IPS-18a (cell line): Measurements from ENCODE around the gene HACD4.
"Not testable (repeated sequence)": the region's sequence is repeated elsewhere in the genome, so short reads cannot be mapped to it uniquely, and the experiment has no call there.

Experiments
- H3K27ac ChIP-seq: one replicate; pipeline ENCODE4 v1.5.1; 2013; ENCODE audit warnings: low read length
- H3K27me3 ChIP-seq: one replicate; pipeline ENCODE4 v1.6.1; 2013; ENCODE audit warnings: mild to moderate bottlenecking, low read length; ENCODE audit not compliant: control insufficient read depth, insufficient read depth
- H3K36me3 ChIP-seq: one replicate; pipeline ENCODE4 v1.6.1; 2013; ENCODE audit warnings: low read depth, low read length; ENCODE audit not compliant: control insufficient read depth
- H3K4me1 ChIP-seq: one replicate; pipeline ENCODE4 v1.6.1; 2013; ENCODE audit warnings: low read depth, low read length; ENCODE audit not compliant: control insufficient read depth
- H3K4me3 ChIP-seq: one replicate; pipeline ENCODE4 v1.5.1; 2013; ENCODE audit warnings: low read length
- H3K9ac ChIP-seq: one replicate; pipeline ENCODE4 v1.6.1; 2013; ENCODE audit warnings: mild to moderate bottlenecking, low read length, moderate library complexity
- H3K9me3 ChIP-seq: one replicate; pipeline ENCODE4 v1.6.1; 2013; ENCODE audit warnings: low read depth, low read length; ENCODE audit not compliant: control insufficient read depth

HACD4 gene

DNA sequence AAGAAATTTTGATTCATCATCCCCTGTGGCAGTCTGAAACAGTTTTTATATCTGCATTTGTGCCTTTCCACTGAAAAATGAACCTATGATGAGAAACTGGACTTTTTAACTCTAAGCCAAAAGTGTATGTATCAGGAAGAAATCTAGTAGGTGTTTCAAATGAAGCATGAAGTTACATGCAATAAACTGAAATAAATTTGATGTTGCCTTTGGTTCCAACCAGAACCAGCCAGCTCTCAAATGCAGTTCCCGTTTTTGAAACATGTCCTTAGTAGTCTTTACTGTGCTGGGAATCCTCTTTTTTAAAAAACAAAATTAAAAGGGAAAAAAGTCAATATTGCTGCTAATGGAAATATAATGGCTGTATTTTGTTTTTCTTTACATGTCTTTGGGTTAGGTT lies 43.9 kb downstream of the HACD4 start:
- Histone ChIP-seq H3K9ac (no peak overlapping the region), H3K4me3 (no peak overlapping the region), H3K36me3 (peaks cover 19% of the 10 kb centered on the region), H3K27ac (no peak overlapping the region), H3K27me3 (no peaks in the 10 kb centered on the region), H3K9me3 (no peaks in the 10 kb centered on the region), H3K4me1 (peaks cover 9% of the 10 kb centered on the region)

DNA sequence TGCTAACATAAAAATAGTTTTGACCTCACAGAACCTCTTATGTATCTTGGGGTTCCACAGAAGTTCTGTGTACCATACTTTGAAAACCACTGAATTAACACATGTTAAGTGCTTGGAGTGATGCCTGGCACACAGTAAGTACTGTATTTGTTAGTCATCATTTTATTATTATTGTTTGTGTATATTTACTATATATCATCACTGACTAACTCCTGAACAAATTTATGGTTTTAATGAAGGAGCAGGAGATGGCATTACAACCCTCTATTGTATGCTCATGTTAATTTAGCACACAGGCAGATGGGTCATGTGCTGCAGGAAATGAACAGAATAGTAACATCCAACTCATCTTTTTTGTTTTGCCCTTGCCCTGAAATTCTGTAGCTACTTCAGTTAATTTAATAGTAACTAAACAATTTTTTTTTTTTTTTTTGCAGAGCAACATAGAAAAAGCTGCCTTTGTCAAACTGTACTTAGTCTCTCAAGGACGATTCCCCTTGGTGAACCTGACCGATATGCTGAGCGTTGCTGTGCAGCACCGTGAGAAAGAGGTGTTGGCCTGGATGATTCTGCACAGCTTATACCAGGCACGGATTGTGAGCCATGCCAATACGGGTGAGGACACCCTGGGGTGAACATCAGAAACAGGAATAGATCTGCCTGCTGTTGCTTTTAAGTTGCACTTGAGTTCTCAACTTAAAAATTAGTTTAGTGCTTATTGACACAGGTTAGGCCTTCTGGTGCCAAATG lies 45.4 kb downstream of the HACD4 start:
- Histone ChIP-seq H3K36me3 (peaks cover 23% of the 10 kb centered on the region), H3K27ac (no peak overlapping the region), H3K4me3 (no peak overlapping the region), H3K9ac (no peak overlapping the region), H3K27me3 (no peaks in the 10 kb centered on the region), H3K4me1 (peaks cover 9% of the 10 kb centered on the region), H3K9me3 (no peaks in the 10 kb centered on the region)

DNA sequence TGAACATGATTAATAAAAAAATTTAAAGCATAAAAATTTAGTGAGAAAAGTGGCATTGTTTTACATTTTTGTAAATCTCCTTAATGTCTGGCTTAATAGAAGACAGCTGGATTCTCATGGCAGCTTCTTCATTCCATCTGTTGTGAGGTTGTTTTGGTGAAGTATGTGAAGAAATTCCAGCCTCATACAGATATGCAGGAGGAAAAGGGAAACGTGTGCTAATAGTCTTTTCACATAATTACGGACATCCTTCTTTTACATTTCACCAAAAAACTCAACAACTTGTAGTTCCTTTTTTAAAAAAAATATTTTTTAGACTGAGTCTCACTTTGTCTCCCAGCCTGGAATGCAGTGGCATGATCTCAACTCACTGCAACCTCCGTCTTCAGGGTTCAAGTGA lies 46.9 kb downstream of the HACD4 start:
- no peak overlapping the region for H3K4me3 ChIP-seq
- peaks cover 13% of the 10 kb centered on the region for H3K36me3 ChIP-seq
- no peaks in the 10 kb centered on the region for H3K27me3 ChIP-seq
- no peak overlapping the region for H3K27ac ChIP-seq
- no peak overlapping the region for H3K9ac ChIP-seq
- peaks cover 9% of the 10 kb centered on the region for H3K4me1 ChIP-seq
- H3K9me3 ChIP-seq = no peaks in the 10 kb centered on the region

DNA sequence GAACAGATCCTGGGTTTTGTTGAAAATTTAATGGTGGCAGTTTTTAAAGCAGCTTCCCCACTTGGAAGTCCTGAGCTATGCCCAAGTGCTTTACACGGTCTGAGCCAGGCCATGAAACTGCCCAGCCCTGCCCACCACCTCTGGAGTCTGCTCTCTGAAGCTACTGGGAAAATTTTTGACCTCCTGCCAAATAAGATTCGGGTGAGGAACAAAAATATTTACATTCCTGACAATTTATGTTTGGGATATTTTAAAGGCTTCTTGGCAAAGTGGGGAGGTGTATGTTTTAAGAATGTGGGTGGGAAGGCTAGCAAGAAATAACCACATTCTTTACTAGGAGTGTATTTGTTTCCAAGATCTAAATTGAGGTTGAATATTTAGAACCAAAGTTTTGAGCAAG lies 50.0 kb downstream of the HACD4 start:
- H3K36me3 ChIP-seq = peaks cover 23% of the 10 kb centered on the region
- H3K4me1 ChIP-seq = no peaks in the 10 kb centered on the region
- no peak overlapping the region for H3K4me3 ChIP-seq
- no peaks in the 10 kb centered on the region for H3K9me3 ChIP-seq
- H3K27me3 ChIP-seq = no peaks in the 10 kb centered on the region
- H3K9ac ChIP-seq = no peak overlapping the region
- H3K27ac ChIP-seq = no peak overlapping the region

DNA sequence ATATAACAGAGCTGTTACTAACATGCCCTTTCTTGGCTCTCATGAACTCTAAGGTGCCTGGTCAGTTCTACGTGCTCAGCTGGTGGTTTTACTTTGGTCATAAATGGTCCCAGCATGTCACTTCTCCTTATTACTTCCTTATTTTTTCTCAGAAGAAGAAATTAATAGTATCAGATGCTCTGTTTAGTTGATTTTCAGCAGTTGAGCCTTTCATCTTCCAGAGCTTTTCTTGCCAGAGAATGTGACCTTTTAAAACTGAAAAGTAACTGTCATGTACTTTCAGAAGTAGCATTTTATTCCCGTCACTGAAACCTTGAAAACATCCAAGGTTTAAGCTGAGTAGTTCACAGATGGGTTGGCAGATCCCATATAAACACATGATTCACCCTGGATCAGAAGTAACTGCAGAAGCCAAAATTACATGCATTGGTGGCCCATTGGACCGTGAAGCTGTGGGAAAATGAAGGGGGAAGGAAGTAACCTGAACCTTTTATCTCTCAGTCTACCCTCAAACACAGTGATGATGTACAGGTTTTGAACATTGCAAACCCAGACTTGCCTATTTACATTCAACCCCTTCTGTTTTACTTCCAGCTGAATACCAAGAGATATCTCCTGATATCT lies 50.5 kb downstream of the HACD4 start:
- Histone ChIP-seq H3K36me3 (peaks cover 21% of the 10 kb centered on the region), H3K9me3 (no peaks in the 10 kb centered on the region), H3K4me3 (no peak overlapping the region), H3K27me3 (no peaks in the 10 kb centered on the region), H3K27ac (no peak overlapping the region), H3K4me1 (no peaks in the 10 kb centered on the region), H3K9ac (no peak overlapping the region)

DNA sequence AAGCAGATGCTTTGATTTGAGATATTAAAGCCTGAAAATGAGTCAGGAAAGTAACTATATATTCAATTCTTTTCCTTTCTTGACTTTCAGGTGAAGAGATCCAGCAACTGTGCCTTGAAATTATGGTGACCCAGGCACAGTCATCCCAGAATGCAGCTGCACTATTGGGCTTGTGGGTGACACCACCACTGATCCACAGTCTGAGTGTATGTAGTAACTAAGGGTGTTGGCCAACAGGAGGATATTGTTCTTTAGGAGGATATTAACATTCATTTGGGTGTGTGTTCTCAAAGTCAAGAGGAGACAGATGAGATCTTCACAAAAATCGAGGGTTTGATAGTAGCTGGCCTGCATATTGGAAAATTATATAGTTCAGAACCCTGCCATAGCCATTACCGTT lies 53.2 kb downstream of the HACD4 start:
- no peaks in the 10 kb centered on the region for H3K9me3 ChIP-seq
- H3K4me3 ChIP-seq = no peak overlapping the region
- no peak overlapping the region for H3K27ac ChIP-seq
- H3K36me3 ChIP-seq = peaks cover 21% of the 10 kb centered on the region
- H3K4me1 ChIP-seq = no peaks in the 10 kb centered on the region
- H3K27me3 ChIP-seq = no peaks in the 10 kb centered on the region
- H3K9ac ChIP-seq = no peak overlapping the region

DNA sequence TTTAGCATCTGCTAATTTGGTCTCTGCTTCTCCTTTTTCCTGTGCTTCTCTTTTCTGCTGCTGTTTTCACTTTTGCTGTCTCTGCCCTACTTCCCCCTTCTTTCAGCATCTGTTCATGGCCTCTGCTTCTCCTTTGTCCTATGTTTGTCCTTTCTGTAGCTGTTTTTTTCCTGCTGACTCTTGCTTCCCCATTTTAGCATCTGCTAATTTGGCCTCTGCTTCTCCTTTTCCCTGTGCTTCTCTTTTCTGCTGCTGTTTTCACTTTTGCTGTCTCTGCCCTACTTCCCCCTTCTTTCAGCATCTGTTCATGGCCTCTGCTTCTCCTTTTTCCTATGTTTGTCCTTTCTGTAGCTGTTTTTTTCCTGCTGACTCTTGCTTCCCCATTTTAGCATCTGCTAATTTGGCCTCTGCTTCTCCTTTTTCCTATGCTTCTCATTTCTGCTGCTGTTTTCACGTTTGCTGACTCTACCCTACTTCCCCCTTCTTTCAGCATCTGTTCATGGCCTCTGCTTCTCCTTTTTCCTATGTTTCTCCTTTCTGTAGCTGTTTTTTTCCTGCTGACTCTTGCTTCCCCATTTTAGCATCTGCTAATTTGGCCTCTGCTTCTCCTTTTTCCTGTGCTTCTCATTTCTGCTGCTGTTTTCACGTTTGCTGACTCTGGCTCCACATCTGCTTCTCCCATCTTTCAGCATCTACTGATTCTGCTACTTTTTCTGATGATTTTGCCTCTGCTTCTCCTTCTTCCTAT lies 57.1 kb downstream of the HACD4 start:
- H3K27ac ChIP-seq, H3K4me3 ChIP-seq, H3K9me3 ChIP-seq, H3K27me3 ChIP-seq, H3K4me1 ChIP-seq, H3K9ac ChIP-seq: not testable (repeated sequence)
- peaks cover 14% of the 10 kb centered on the region for H3K36me3 ChIP-seq

DNA sequence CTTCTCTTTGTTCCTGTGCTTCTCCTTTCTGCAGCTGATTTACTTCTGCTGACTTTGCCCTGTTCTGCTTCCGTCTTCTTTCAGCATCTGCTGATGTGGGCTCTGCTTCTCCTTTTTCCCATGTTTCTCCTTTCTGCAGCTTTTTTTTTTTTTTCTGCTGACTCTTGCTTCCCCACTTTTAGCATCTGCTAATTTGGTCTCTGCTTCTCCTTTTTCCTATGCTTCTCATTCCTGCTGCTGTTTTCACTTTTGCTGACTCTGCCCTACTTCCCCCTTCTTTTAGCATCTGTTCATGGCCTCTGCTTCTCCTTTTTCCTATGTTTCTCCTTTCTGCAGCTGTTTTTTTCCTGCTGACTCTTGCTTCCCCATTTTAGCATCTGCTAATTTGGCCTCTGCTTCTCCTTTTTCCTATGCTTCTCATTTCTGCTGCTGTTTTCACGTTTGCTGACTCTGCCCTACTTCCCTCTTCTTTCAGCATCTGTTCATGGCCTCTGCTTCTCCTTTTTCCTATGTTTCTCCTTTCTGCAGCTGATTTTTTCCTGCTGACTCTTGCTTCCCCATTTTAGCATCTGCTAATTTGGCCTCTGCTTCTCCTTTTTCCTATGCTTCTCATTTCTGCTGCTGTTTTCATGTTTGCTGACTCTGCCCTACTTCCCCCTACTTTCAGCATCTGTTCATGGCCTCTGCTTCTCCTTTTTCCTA lies 58.0 kb downstream of the HACD4 start:
- not testable (repeated sequence) for H3K27ac ChIP-seq, H3K9ac ChIP-seq, H3K4me1 ChIP-seq, H3K9me3 ChIP-seq, H3K4me3 ChIP-seq, H3K27me3 ChIP-seq
- H3K36me3 ChIP-seq = peaks cover 14% of the 10 kb centered on the region

DNA sequence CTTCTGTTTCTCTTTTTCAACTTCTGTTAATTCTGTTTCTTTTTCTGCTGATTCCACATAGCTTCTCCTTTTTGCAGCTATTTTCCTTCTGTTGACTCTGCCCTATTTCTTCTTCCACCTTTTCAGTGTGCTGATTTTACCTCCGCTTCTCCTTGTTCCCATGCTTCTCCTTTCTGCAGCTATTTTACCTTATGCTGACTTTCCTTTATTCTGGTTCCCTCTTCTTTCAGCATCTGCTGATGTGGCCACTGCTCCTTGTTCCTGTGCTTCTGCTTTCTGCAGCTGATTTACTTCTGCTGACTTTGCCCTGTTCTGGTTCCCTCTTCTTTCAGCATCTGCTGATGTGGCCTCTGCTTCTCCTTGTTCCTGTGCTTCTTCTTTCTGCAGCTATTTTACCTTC lies 58.8 kb downstream of the HACD4 start:
- H3K4me1 ChIP-seq = no peaks in the 10 kb centered on the region
- peaks cover 14% of the 10 kb centered on the region for H3K36me3 ChIP-seq
- no peaks in the 10 kb centered on the region for H3K9me3 ChIP-seq
- no peak overlapping the region for H3K9ac ChIP-seq
- H3K27ac ChIP-seq = no peak overlapping the region
- H3K27me3 ChIP-seq = no peaks in the 10 kb centered on the region
- H3K4me3 ChIP-seq = no peak overlapping the region

DNA sequence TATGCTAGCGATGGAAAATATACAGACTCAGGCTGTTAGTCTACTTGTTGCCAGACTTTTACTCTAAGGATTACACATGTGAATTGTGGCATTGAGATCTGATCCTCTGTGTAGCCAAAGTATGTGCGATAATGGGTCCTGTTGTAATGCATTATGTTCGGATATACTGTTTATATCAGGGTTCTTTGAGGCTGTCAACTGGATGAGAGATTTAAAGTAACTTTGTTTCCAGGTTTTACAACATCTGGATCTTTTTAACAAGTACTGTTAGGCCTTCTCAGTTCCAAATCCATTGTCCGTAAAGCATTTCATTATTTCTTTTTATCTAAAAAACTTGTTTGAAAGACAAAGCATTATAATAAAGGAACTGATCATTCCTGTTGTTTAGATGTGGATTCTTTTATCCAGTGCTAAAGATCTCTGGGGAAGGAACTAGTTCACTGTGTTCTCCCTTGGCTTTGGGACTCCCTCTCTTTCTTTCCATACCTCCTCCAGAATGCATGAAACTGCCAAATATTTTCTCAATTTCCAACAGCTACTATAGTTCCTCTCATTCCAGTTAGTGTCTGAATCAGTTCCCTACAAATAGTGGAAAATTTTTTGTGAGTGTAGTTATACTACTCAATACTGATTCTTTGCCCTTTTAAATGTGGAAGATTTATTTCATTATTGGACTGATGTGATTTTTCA lies 68.8 kb downstream of the HACD4 start:
- H3K27me3 ChIP-seq = no peaks in the 10 kb centered on the region
- no peak overlapping the region for H3K27ac ChIP-seq
- no peaks in the 10 kb centered on the region for H3K4me1 ChIP-seq
- H3K36me3 ChIP-seq = no peaks in the 10 kb centered on the region
- H3K4me3 ChIP-seq = no peak overlapping the region
- H3K9me3 ChIP-seq = no peaks in the 10 kb centered on the region
- no peak overlapping the region for H3K9ac ChIP-seq

DNA sequence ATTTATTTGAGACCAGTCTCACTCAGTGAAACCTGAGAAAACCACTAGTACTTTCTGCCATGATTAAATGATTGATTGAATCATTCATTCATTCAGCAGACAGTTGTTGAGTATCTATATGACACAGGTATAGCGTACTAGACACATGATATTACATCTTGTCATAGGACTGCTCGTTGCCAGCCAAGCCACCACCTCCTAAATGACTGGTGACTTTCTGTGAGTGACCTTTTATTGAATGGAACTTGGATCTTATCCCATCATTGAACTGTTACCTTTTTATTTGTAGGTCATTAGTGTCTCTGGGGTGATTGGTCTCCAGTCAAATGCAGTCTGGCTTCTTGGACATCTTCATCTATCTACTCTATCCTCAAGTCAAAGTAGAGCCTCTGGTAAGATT lies 80.7 kb downstream of the HACD4 start:
- peaks cover 28% of the 10 kb centered on the region for H3K36me3 ChIP-seq
- H3K27me3 ChIP-seq = no peaks in the 10 kb centered on the region
- H3K4me3 ChIP-seq = no peak overlapping the region
- no peak overlapping the region for H3K27ac ChIP-seq
- no peaks in the 10 kb centered on the region for H3K9me3 ChIP-seq
- peaks cover 37% of the 10 kb centered on the region for H3K4me1 ChIP-seq
- no peak overlapping the region for H3K9ac ChIP-seq
